GM12872 (cell line): ENCODE measurements around the gene SCGB2B2.

Experiments used
- CTCF ChIP-seq: IDR thresholded peaks from 3 replicates; pipeline ENCODE4 v1.5.1; 2011; ENCODE audit warnings: low read depth, mild to moderate bottlenecking, low read length, moderate library complexity; ENCODE audit not compliant: insufficient read depth

The SCGB2B2 gene

GRCh38 chr19:34707661-34708060 is 30.7 kb upstream of the SCGB2B2 start:
- no peak for TF ChIP-seq CTCF

DNA sequence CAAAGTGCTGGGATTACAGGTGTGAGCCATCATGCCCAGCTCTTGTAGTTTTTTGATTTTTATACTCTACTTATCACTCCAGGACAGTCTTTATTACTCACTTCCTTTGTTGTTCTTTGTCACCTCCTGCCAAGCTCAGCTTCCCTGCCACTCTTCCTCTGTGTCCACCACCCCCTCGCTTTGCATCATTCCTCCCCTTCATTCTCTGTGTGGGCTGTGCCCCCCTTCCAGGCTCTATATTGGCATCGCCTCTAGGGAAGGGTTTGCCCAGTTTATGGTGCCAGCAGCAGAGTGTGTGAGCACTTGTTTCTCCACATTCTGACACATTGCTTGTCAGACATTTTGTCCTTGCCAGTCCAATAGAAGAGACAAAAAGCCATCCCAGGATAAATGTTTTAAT is 15.6 kb upstream of the SCGB2B2 start:
- no peak for TF ChIP-seq CTCF

- TF ChIP-seq CTCF, result no peak
Measured at GRCh38 chr19:34690372-34690771, 13.4 kb upstream of the SCGB2B2 start.

DNA sequence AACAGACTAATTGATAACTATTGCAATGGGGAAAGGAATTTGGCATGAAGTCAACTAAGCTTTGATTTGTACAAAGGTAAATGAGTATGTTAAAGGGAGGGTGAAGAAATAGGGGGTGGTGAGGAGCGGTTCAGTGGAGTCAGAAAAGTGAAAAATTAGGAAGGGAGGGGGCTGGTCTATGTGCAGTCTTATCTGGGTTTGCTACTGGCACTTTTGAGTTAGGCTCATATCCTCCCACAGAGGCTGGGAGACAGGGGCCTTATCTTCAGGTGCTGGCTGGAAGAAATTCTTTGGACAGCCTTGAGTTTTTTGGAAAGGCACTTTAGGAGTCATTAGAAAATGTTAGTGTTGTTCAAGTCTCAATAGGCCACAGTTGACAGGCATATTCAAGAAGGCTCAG is 11.6 kb upstream of the SCGB2B2 start:
- no peak for TF ChIP-seq CTCF

GRCh38 chr19:34687348-34687747 is 10.4 kb upstream of the SCGB2B2 start:
- no peak for TF ChIP-seq CTCF

- TF ChIP-seq CTCF, result no peak
Measured at GRCh38 chr19:34686455-34686854, 9.5 kb upstream of the SCGB2B2 start.

GRCh38 chr19:34681478-34681877 is 4.5 kb upstream of the SCGB2B2 start:
- TF ChIP-seq CTCF, result no peak

DNA sequence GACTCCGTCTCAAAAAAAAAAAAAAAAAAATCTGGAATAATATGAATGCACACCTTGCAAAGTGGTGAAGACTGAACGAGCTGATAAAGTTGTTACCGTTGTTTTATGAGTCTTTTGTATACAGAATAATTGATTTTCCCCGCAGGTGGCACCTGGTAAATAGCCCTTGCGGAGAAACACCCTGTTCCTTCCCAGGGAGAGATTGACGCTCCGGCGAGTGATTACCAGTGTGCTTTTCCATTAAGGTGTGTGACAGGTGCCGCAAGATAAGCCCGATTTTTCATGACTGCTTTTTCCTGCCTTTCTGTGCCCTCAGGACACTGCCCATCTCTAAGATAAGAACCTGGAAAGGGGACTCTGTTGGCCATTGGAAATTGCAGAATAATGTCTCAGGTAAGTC is 1.5 kb upstream of the SCGB2B2 start:
- TF ChIP-seq CTCF, result no peak
